Right renal cortex interstitium (tissue), 3 donors: ENCODE results near the gene LRIT1. TPM values are rescaled to one million over a fixed set of nuclear protein-coding genes. Genes with fewer than 3 reads are reported as not detected.

Experiments used
- DNase-seq, 3 donors: peaks; one replicate each; pipeline ENCODE4 v3.0.0-alpha.2; 2013; ENCODE audit warnings: low read depth in 3 of 3, low spot score in 2 of 3
- polyA plus RNA-seq, 3 donors: library from polyadenylated mRNA; unstranded; fragments of 120-200 nt; gene quantifications; one replicate each; pipeline ENCODE4 v1.2.1, GENCODE V29; 2013; ENCODE audit not compliant: insufficient read length in 3 of 3

The LRIT1 gene
- polyA plus RNA-seq, 3 donors, result not detected

DNA sequence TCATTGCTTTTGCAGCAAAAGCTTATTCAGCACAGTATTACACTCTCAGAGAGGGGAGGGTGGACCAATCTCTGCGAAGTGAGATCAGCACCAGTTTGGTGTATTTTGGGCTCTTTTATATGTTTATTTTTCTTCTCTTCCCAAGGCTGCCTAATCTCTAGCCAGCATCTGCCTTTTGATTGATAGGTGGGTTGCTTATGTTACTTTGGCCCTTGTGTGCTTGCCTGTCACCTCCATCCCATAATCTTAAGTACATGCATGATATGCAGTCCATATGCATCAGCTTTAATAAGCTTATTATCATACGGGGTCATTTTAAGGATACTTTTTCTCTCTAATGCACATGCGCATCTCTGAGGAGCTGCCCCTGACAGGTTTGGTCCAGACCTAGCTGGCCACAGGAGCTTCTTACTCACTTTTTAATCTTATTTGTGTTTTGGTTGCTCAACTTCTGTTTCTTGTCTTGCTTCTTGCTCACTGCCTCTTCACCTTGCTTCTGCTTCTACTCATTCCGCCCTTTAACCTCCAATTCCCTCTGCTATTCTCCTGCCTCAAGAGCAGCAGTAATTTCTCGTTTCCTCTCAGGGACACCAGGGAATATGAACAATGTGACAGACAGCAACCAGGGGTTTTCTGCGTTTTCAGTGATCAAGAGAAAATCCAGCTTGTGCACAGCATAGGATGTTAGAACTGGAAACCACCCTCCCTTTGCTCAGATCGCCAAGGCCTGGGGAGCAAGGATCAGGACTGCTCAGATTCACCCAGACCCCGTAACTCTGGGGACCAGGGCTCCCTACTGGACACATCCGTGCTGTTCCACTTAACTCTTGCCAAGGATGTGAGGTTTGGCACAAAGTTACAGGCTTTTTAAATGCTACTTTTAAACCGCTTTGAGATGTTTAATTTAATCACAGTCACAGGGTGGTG is 13.5 kb upstream of the LRIT1 start:
- no peak for DNase-seq

DNA sequence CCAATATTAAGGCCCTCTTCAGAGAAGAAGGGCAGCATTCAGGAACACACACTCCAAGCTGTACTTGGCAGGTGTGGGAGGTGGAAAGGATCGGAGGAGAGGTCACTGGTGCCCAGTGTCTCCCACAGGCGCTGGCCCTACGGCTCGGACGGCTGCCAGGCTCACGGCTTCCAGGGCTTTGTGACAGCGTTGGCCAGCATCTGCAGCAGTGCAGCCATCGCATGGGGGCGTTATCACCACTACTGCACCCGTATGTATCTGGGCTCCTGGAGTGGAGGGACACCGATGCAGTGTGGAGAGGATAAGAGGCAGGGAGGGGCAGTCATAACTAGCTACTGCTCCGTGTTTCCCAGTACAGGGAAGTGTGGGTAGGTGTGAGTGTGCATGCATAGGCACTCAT is 7.4 kb upstream of the LRIT1 start:
- DNase-seq, result no peak

DNA sequence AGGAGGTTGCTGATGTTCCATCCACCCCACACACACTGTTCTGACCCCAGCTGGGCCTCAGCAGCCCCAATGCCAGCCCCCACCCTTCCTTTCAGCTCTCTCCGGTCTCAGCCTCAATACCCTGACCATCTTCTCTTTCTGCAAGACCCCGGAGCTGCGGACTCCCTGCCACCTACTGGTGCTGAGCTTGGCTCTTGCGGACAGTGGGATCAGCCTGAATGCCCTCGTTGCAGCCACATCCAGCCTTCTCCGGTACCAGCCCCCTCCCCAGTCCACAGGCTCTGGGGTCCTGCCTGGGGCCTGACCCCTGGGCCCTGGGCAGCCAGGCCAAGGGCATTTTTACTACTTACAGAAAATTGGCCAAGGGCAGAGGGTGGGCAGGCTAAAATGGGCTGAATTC is 6.2 kb upstream of the LRIT1 start:
- DNase-seq, result no peak

DNA sequence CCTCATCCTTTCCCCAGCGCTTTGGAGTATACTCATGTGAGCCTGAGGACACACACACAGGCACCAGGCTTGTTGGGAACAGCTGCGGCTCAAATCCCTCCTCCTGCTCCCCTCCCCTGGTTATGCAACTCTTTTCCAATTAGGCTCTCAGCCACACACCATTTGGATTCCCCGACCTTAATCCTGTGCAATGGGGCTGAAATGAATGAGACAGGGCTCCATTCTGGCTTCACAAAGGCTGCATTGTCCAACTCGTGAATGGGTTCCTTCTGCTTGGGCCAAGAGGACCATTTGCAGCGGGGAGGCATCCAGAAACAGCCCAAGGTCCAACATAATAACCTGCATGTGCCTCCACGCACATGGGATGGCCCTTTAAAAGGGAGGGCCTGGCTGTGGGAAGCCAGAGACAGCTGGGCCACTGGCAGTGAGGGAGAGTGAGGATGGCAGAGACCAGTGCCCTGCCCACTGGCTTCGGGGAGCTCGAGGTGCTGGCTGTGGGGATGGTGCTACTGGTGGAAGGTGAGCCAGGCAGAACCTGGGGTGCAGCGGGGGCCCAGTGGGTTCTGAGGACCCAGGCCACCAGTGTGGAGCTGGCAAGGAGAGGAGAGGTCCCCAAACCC is 3.4 kb upstream of the LRIT1 start, which contains the start of gene RGR:
Gene RGR (plus strand): TSS at position 403 of the 620 bp plus-strand sequence. CDS start 38 bp downstream, at position 441.
- no peak for DNase-seq

DNA sequence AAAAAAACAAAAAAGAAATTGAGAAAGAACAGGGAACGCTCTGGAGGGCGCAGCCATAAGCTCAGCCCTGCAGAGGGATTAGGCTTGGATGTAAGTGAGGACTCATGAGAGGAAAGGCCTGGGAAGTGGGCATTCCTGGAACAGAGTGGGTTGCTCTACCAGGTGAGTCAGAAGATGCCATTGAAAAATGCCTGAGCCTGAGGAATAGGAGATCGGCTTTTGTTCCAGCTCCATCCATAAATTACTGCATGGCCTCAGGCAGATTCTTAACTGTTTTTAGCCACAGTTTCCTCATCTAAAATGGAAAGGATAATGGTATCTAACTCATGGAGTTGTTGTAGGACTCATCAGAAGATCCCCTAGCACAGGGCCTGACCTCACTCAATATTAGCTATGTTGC is 2.4 kb upstream of the LRIT1 start:
- no peak for DNase-seq

DNA sequence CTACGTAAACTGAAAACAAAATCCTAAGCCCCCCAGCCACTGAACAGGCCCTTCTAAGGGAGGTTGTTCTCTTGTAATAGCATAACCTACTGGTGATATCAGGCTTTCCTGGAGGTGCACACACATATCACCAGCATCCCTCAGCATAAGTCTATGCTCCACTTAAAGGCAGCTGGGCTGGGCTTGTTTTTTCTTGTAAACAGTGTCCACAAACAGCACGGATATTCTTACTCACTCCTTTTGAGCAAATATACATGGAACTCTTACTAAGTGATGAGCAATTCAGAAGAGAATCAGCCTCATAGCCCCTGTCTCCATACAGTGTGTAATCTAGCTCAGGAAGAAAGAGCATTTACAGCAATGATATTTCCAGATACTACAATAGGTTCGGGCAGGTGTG is 2.4 kb downstream of the LRIT1 start:
- no peak for DNase-seq

DNA sequence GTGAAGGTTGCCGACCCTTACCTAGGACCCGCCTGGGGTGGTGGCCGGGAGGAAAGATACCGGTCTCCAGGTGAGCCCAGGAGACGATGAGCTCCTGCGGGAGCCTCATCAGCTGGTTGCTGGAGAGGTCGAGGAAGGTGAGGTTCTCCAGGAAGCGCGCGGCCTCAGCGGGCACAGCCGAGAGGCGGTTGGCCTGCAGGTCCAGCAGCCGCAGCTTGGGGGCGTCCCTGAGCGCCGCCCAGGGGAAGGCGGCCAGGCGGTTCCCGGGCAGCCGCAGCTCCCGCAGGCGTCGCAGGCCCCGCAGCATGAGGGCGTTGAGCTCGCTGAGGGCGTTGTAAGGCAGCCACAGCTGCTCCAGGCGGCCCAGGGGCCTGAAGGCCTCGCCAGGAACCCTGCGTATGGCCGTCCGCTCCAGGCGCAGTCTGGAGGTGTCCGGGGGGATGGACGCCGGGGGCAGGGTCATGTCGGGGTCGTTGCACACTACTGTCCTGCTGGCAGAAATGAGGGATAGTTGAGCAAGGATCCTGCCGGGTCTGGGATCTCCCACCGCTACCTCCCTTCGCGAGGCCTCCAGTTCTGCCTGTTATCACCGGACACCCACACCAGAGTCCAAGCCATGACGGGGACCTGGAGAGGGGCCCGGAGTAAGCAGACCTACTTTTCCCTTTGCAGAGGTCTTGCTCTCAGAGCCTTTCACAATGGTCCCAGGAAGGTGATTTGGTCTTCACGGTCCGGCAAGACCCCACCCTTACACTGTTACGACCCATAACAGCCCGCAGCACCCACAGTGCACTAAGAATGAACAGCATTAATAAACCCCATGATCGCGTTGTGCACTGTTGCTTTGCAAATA is 3.9 kb downstream of the LRIT1 start:
- no peak for DNase-seq

DNA sequence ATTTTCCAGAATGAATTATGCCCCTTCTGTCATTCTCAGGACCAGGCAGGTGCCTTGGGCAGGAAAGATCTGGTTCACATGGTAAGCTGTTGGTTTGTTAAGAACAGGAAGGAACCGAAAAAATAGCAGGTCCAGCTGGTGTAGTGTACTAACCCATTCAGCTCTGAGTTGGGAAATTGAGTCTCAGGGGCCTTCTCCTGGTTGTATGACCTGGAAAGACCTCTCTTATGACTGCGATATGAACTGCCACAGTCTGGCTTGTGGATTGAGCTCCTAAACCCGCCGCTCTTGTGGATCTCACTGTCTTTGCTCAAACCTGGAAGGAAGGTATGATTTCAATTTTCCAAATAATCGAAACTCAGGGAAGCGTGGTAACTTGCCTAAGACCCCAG is 4.5 kb downstream of the LRIT1 start:
- DNase-seq, result no peak

DNA sequence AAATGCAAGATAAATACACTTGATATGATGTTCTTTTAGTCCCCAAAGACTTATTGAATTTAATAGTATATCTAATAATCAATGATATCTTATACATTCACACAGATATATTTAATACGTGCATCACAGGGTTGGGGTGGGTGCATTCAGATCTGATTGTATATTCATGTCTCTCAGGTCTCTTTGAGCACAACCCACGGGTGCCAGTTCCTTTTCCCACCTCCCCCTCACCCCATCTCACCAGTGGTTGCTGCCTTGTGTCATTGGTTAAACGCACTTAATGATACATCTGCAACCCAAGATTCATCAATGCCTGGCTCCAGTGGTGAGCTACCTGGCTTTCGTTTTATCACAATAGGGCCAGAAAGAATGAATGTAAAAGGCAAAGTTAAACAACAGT is 6.2 kb downstream of the LRIT1 start:
- no peak for DNase-seq

DNA sequence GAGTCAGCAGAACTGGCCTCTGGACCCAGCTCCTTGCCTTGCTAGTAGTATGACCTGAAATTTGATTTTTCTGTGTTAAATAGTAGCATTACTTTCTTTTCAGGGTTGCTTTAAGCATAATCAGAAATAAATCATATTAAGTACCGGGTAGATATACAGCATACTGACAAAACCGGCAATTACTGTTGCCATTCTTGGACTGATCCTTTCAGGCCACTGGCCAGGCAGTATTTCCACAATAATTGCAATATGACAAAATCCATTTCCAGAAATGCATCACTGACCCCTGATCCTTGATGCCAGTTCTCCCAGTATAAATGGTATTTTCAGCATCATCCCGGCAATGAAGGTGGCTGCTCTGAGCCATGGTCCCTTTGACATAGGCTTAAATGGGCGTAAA is 6.9 kb downstream of the LRIT1 start:
- DNase-seq, result no peak

DNA sequence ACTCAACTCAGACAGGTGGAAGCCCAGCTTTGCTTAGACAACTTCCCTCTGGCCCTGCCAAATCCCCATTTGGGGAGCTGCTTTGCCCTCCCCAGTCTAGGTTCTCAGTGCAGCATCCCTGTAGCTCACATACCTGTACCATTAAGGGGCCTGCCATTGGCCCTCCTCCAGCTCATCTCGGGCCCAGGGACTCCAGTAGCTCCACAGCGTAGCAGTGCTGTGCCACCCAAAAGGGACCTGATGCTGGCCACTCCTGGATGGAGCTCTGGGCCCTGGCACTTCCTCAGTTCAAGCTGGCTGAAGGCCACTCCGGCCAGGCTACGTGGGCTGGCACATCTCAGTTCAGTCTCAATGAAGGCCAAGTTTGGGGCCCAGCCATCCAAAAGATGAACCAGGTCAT is 7.4 kb downstream of the LRIT1 start:
- no peak for DNase-seq

DNA sequence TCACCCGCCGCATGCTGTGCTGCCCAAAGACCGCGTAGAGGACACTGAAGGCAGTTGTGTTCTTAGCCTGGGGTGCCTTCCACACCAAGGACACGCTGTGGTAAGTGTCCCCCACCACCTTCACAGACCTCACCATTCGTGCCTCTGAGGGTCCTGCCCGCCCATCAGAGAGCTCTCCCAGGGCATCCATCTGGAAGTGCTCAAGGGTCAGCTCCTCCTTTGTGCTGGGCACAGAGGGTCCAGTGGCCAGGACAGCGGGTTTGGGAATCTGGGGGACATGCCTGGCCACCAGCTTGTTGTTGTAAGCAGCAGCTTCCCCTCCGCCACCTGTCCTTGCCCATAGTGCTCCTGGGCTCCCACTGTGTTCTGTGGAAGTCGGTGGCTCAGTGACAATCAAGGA is 9.0 kb downstream of the LRIT1 start:
- DNase-seq, result no peak

DNA sequence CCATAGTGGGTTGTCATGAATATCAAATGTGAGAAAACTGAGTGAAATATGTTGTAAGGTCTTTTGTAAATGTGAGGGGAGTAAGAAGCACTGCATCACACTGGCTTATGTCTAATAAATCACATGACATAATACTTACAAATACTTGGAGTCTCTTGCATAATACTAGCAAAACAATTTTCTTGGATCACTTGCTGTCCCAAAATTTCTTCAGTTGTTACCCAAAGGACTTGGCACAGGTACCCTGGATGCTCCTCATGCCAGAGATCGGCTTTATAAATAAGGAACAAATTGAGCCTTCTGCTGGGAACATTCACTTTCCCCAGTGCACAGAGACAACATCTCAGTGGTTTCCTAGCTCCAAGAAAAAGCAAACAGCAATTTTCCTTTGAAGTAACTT is 11.0 kb downstream of the LRIT1 start:
- no peak for DNase-seq

DNA sequence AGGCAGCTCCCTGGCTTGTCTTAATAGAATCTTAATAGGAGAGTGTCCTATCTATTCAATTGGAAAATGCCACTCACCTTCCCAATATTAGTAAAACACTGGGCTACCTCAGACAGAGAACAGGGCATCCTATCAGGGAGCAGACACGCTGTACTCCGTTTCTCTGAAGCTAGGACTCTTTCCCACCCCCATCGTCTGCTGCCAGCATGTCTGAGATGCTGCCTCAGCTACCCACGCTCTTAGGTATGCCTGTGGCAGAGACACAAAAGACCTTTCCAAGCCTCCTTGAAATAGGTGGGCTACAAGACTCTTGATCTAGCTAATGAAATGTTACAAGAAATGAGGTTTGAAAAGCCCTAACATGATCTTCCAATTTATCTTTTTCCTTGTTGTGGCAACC is 13.5 kb downstream of the LRIT1 start:
- no peak for DNase-seq

DNA sequence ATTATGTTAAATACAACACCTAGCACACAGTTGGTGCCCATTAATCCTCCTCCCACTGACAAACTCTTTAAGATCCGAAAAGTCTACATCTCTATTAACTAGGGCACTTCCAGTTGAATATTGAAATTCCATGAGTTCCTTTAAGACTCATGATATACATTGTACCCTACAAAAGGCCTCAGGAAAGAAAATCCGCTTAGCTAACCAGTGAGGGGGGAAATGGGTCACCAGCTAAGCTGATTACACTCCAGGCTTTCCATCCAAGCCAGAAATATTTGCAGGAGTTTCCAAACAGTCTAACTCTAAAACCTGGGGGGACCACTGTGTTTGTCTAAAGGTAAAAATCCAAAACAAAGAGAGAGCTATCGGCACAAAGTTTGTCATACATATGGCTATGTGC is 14.7 kb downstream of the LRIT1 start:
- DNase-seq, result no peak

DNA sequence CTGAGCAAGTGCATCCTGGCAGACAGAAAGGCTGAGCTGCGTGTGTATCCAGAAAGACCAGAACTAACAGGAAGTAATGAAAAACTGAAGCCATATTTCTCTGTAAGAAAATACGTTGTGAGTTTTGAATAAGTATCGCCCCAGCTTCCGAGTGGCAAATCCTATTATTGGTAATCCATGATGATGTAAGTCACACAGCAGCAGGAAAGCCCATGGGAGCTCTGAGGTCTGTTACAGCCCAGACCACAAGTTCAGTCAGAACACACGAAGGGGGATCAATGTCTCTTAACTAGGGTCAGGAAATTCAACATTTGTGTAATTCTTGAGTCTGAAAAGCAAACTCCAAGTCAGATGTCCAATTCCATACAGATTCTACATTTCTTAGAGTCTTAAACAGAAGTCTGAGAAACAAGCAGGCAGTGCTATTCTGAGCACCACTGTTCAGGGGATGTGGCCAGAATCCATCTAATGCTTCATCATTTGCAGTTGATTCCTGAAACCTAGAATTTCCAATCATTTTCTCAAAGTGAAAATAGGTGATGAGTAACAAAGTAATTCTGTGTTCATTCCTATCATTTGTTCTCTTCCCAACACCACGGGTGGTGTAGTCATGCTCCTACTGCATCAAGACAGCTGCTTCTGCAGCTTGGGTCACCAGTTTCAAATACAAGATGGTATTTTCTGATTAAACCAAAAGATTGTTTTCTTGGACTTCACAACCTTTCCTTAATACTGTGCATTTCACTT is 15.7 kb downstream of the LRIT1 start, which contains the start of gene LRIT2:
Gene LRIT2 (minus strand): TSS at position 118 of the 747 bp plus-strand sequence. CDS start 24 bp downstream, at position 94.
- no peak for DNase-seq

DNA sequence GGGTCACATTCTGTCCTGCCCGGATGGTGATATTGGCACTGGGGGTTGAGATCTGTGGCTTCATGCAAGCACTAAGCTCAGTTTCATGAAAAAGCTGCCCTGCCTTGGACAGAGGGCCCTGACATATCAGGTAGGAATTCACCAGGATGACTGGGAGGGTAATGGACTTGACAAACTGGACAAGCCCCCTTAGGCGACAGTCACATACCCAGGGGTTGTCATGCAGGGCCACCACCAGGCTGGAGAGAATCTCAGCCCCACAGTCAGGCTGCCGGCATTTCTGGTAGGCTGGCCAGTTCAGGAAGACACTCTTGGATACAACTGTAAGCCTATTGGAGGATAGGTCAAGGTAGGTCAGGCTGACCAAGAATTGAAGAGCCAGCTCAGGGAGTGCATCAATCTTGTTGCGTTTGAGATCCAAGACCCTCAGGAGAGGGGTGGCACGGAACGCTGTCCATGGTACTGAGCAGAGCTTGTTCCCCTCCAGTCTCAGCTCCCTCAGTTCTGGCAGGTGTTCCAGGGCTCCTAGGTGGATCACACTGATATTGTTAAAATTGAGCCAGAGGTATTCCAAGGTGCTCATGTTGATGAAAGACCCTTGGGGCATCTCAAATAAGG is 16.8 kb downstream of the LRIT1 start:
- peak in 2 of 3 donors; percentile 7 to 10 for DNase-seq

DNA sequence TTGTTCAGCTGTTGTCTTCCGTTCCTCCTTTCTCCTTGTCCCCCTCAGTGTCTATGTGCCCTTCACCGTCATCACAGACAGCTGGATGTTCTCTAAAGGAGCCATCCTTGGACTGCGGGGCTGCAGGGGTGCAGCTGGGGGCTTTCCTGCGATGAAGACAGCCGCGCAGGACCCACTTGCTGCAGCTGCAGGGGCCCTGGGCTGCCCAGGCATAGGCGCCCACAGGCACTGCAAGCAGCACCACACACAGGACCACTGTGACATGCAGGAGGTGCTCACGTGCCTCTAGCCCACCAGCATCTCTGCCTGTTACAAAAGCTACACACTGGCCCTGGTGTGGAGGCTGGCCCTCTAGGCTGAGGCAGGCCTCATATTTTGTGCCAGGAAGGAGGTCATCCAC is 19.4 kb downstream of the LRIT1 start:
- DNase-seq, result no peak

DNA sequence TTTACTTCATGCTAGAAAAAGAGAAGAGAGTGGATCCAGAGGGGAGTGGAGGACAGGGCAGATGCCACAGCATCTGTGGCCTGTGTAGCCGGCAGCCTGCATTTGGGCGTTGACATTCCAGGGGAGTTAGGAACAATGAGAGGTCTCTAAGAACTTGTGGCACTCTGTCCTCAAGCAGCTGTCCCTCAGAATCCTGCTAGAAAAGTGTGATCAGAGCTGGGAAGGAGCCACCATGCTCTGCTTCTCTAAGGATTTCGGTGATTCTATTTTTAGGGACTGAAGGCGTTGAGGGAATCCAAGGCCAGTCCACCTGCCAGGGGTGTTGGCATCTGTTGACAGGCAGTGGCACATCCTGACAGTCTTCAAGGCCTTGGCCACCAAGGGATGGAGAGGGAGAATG is 23.6 kb downstream of the LRIT1 start:
- no peak for DNase-seq

DNA sequence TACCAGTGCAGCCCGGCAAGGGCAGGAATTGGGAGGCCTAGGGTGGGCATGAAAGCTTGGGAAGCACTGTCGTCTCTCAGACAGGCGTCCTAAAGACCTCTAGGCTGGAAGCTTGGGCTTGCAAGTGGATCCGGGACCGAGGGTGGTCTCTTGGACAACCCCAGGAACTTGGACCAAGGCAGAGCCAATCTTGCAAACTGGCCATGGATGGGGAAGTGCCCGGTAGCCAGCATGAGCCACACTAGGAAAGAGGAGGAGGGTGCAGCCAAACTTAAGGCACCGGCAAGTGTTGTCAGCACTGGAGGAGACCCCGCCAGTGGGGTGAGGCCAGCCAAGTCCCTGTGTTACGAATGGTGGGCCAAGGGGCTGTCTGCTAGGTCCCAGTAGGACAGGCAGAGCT is 24.5 kb downstream of the LRIT1 start:
- DNase-seq, result no peak
